ENCODE data around the gene NDUFV3.

NDUFV3 gene

DNA sequence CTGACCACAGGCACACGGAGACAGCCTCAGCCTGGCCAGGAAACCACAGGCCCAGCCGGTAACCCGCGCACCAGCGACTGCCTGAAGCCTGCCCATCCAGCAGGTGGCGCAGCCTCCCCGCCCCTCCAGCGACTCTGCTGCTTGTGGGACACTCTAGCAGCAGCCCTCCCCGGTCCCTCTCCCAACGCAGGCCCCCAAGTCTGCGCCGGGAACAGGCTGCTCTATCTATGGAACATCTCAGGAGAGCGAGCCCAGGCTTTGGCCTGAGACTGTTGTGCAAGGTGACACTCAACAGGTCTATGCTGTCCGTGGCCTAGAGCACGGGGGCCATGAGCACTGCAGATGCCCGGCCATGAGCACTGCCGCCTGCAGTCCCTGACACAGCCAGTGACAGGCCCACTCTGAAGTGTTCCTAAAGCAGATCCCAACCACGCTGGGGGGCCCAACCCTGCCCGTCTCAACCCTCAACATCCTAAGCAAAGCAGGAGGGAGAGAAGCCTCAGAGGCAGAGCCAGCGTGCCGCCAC is 42.2 kb upstream of the NDUFV3 start:
- no peak for DNase-seq (ENCODE audit: extremely low read depth, insufficient read length)

GRCh38 chr21:42851812-42852665 is 41.1 kb upstream of the NDUFV3 start:
- H3K4me3 ChIP-seq (replicated peaks; ENCODE audit: low read depth, low read length) = no peak overlapping the region
- peaks cover 72% of the 10 kb centered on the region for H3K36me3 ChIP-seq (ENCODE audit: control insufficient read depth, insufficient read depth, low read length)
- no peak for DNase-seq (ENCODE audit: extremely low read depth, insufficient read length)
- H3K27me3 ChIP-seq (replicated peaks; ENCODE audit: control insufficient read depth, insufficient read depth, low read length) = no peaks in the 10 kb centered on the region
- TF ChIP-seq CTCF (IDR thresholded peaks at IDR 0.05; ENCODE audit: insufficient read depth, low read length, poor library complexity, severe bottlenecking) = no peak

More for the DNA sequence above, 42.2 kb upstream of the NDUFV3 start:
- H3K27me3 ChIP-seq (replicated peaks; ENCODE audit: control insufficient read depth, insufficient read depth, low read length) = no peaks in the 10 kb centered on the region
- peak; percentile 54 for TF ChIP-seq CTCF (IDR thresholded peaks at IDR 0.05; ENCODE audit: insufficient read depth, low read length, poor library complexity, severe bottlenecking)
- no peak overlapping the region for H3K4me3 ChIP-seq (replicated peaks; ENCODE audit: low read depth, low read length)
- peaks cover 68% of the 10 kb centered on the region for H3K36me3 ChIP-seq (ENCODE audit: control insufficient read depth, insufficient read depth, low read length)

DNA sequence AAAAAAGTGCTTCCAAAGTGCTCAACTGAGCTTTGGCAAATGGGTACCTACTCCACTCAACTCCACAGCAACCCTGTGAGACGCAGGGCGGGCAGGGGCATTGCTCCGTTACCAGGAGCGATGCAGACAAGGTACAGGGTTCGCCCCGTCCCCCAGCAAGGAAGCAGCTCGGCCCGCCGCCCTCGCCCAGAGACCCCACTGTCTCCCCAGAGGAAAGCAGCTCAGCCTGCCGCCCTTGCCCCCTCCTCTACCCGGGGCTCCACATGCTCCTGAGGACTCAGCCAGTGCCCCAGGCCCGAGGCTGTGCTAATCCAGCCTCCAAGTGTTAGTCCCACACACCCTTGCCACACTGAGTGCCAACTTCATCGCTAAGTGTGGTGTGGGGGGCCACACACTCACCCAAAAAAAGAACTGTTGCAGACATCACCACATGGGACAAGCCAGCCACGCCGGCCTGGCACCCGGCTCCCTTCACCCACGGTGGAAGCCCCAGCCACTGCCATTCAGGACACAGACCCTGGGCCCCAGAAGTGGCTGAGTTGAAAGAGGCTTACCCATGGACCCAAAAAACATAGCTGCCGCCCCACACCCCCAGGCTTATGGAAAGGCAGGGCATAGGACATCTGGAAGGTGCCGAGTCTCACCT is 40.1 kb upstream of the NDUFV3 start:
- Histone ChIP-seq H3K36me3 (ENCODE audit: control insufficient read depth, insufficient read depth, low read length) (peaks cover 70% of the 10 kb centered on the region), H3K4me3 (replicated peaks; ENCODE audit: low read depth, low read length) (no peak overlapping the region), H3K27me3 (replicated peaks; ENCODE audit: control insufficient read depth, insufficient read depth, low read length) (no peaks in the 10 kb centered on the region)
- DNase-seq (ENCODE audit: extremely low read depth, insufficient read length) = no peak
- no peak for TF ChIP-seq CTCF (IDR thresholded peaks at IDR 0.05; ENCODE audit: insufficient read depth, low read length, poor library complexity, severe bottlenecking)

- Histone ChIP-seq H3K36me3 (ENCODE audit: control insufficient read depth, insufficient read depth, low read length) (peaks cover 76% of the 10 kb centered on the region), H3K4me3 (replicated peaks; ENCODE audit: low read depth, low read length) (no peak overlapping the region), H3K27me3 (replicated peaks; ENCODE audit: control insufficient read depth, insufficient read depth, low read length) (no peaks in the 10 kb centered on the region)
- DNase-seq (ENCODE audit: extremely low read depth, insufficient read length) = no peak
- no peak for TF ChIP-seq CTCF (IDR thresholded peaks at IDR 0.05; ENCODE audit: insufficient read depth, low read length, poor library complexity, severe bottlenecking)
These were observed 39.5 kb upstream of the NDUFV3 start for GRCh38 chr21:42853621-42854020.

GRCh38 chr21:42854246-42855010 is 38.7 kb upstream of the NDUFV3 start:
- Histone ChIP-seq H3K27me3 (replicated peaks; ENCODE audit: control insufficient read depth, insufficient read depth, low read length) (no peaks in the 10 kb centered on the region), H3K4me3 (replicated peaks; ENCODE audit: low read depth, low read length) (no peak overlapping the region), H3K36me3 (ENCODE audit: control insufficient read depth, insufficient read depth, low read length) (peaks cover 72% of the 10 kb centered on the region)
- no peak for DNase-seq (ENCODE audit: extremely low read depth, insufficient read length)
- TF ChIP-seq CTCF (IDR thresholded peaks at IDR 0.05; ENCODE audit: insufficient read depth, low read length, poor library complexity, severe bottlenecking) = no peak

All from GM06990 (cell line).